Stimulated activated CD8-positive, alpha-beta memory T cell treated with anti-CD3 and anti-CD28 coated beads, Interleukin-7, amount 100 ng/mL, for 4 hours (primary cell): ENCODE measurements around the gene LRRC49.
"Not testable (repeated sequence)": the region's sequence is repeated elsewhere in the genome, so short reads cannot be mapped to it uniquely, and the experiment has no call there.

Experiments
- DNase-seq, 2 donors: peaks; one replicate each; pipeline ENCODE4 v3.0.0-alpha.2; 2020; ENCODE audit warnings: low read depth in 2 of 2

Gene LRRC49

DNA sequence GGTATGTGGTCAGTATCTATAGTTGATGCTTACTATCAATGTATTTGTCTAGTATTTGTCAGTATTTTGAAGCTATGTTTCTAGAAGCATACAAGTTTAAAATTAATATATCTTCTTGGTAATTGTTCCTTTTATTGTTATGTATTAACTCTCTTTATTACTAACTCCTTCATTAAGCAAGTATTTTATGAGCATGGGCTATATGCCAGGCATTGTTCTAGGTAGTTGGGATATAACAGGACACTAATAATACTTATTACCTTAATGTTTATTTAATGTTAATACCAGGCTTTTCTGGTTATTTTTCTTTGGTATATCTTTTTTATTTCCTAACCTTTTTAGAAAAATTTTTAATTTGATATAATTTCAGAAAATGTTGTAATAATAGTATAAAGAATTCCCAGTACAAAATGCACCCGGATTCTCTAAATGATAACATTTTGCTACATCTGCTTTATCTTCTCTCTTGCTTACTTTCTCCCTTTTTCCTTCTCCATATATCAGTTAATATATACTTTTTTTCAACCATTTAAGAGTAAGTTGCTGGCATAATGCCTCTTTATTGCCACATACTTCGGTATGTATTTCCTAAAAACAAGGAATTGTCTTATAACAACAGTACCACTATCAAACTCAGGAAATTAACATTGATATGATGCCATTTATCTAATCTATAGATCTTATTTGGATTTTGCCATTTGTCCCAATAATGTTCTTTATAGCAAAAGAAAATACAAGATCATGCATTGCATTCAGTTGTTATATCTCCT is 30.9 kb downstream of the LRRC49 start:
- DNase-seq, result no peak

GRCh38 chr15:70926914-70927313 is 34.3 kb downstream of the LRRC49 start:
- DNase-seq, result not testable (repeated sequence)

DNA sequence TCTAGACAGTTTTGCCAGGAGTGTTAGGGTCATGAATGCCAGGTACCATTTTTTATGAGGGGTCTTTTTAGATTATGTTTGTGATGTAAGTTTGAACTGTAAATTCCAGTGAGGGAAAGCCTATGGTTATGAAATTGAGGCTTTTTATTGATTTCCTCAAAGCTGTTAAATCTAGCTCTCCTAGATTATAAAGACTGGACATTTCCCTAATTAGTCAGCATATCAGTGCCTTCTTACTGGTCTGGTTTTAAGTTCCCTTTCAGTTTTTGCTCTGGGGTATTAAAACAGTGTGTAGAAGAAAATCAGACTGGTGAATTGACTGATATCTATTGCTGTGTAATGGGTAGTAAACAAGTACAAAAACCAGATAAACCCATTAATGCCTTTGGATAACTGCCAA is 39.2 kb downstream of the LRRC49 start:
- no peak for DNase-seq

GRCh38 chr15:70932397-70932796 is 39.8 kb downstream of the LRRC49 start:
- DNase-seq, result no peak

DNA sequence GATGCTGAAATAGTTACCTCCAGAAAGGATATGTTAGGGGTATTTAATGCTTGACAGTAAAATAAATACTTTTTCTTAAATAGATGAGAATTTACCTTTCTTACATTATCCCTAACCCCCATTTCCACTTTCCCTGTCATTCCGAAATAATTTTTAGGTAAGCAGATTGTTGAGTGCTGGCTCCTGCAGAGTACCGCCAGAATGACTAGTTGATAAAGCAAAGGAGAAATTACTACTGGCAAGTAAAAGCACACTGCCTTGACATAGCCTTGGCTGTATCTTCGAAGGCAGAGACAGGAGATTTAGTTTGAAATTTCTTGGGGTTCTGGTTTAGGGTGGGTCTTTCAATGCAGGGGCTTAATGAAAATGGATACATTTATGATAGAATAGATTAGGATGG is 40.8 kb downstream of the LRRC49 start:
- no peak for DNase-seq

- DNase-seq, result no peak
Observed at GRCh38 chr15:70935631-70936030, 43.0 kb downstream of the LRRC49 start.

DNA sequence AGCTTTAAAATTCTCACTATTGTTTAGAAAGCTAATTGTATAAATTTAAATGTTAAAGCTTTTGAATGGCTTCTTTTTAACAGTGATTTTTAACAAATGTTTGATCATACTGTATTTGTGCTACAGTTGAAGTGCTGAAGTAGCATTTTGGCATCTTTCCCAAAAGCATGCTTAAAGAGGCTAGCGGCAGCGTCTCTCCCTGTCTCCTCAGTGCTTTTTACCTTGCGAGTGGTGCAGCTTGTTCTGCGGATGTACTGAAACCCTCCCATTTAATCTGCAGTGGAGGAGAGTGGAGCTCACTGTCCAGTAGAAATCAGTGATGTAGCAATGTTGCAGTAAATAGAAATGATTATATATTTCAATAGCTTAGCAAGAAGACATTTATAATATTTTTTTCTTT is 43.7 kb downstream of the LRRC49 start:
- no peak for DNase-seq

DNA sequence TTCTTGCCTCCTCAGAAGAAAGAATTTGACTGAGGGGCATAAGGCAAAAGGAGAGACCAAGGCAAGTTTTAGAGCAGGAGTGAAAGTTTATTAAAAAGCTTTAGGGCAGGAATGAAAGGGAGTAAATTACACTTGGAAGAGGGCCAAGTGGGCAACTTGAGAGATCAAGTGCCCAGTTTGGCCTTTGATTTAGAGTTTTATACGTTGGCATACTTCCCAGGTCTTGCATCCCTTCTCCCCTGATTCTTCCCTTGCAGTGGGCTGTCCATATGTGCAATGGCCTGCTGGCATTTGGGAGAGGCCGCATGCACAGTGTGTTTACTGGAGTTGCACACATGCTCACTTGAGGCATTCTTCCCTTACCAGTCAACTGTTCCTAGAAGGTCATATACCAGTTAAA is 50.7 kb downstream of the LRRC49 start:
- DNase-seq, result not testable (repeated sequence)

DNA sequence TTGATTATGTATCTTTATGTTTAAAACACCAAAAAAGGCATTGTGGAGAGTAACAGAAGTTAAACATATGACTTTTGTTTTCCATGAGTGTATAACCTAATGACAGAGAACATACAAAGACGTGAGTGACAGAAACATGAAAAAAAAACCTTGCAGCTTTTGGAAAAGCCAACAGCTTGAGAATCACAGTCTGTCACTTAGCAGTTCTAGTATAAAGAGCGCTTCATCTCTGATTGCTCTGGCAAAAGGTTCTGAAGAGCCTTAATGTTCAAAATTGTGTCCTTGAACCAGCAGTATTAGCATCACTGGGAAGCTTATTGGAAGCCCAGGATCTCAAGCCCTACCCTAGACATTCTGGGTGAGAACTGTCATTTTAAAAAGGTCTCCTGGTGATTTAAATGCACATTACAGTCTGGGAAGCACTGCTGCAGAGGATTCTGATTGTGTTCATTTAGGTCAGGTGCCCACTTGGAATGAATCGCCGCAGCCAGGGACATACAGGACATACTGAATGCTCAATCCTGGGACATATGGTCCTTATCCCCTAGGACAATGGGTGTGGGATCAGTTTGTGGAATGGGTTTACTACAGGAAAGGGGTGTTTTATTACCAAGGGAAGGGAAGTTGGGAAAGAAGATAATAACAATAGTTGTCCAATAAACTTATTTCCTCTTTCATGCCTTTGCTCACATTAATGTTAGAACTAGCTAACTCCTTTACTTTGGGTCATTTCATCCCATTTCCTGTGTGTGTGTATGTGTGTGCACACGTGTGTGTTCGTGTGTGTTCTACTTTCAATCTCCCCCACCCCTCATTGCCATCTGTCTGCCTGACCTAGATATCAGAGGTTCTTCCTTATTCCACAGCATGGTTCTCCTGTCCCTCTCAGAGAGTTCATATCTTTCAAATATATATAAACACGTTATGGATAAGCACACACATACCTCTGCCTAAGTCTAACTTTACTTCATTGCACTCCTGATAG is 55.0 kb downstream of the LRRC49 start:
- no peak for DNase-seq

GRCh38 chr15:70950953-70951352 is 58.3 kb downstream of the LRRC49 start:
- no peak for DNase-seq

GRCh38 chr15:70954171-70954570 is 61.5 kb downstream of the LRRC49 start:
- no peak for DNase-seq

- DNase-seq, result no peak
Observed at GRCh38 chr15:70954733-70955132, 62.1 kb downstream of the LRRC49 start.

- no peak for DNase-seq
Observed at GRCh38 chr15:70955151-70955550, 62.5 kb downstream of the LRRC49 start.

GRCh38 chr15:70956201-70956995 is 63.8 kb downstream of the LRRC49 start:
- DNase-seq, result no peak

DNA sequence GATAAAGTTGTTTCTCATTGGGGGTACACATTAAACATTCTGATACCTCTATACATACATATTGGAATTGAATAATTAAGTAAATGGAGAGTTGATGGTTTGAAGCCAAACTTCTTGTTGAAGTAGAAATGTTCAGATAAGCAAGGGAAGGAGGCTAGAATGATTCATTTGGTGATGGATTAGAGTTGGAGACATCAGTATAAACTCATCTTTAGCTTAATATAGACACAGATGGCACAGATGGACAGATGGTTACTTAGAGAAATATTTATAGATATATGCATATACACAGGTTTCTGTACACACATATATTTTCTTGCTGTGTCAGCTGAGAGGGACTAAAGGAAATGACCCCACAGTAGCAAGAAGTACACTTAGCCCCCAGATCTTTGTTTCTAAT is 69.5 kb downstream of the LRRC49 start:
- no peak for DNase-seq

GRCh38 chr15:70963199-70963598 is 70.6 kb downstream of the LRRC49 start:
- no peak for DNase-seq

- no peak for DNase-seq
Observed at GRCh38 chr15:70964058-70964457, 71.4 kb downstream of the LRRC49 start.

GRCh38 chr15:70964686-70965085 is 72.1 kb downstream of the LRRC49 start:
- no peak for DNase-seq

- no peak for DNase-seq
Observed at GRCh38 chr15:70967646-70968045, 75.0 kb downstream of the LRRC49 start.

- no peak for DNase-seq
Observed at GRCh38 chr15:70974004-70974832, 81.6 kb downstream of the LRRC49 start.

- DNase-seq, result no peak
Observed at GRCh38 chr15:70976851-70977250, 84.2 kb downstream of the LRRC49 start.
